Ureter (tissue), 1 donor: ENCODE measurements around the gene CASZ1. TPM values are rescaled to one million over a fixed set of nuclear protein-coding genes. Genes with fewer than 3 reads are reported as not detected.

Experiments used
- DNase-seq: peaks from one replicate; pipeline ENCODE4 v3.0.0-alpha.2; 2020; ENCODE audit warnings: low spot score
- total RNA-seq: library from RNA; stranded (reverse); gene quantifications from one replicate; pipeline ENCODE4 v1.2.4, GENCODE V29; 2023
- donor health status: DM: yes; HTN: yes; CAD: no.

Gene CASZ1
- total RNA-seq, 1 donor from 2014 or later, result 76.8 TPM

DNA sequence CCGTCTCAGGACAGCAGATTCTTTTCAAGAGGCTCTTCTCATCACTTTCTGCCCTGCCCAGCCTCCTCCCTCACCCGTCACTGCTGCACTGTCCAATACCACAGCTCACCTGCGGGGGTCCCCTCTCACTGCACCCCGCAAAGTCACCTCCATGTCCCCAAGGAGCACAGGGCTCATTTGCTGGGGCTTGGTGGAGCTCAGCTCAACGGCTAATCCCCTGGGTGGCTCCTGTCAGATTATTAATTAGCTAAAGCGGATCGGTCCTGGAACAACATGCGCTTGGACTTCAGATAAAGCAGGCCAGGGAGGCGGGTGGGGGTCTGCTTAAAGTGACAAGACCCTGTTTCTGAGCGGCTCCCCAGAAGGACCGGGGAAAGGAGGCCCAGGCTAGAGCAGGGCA is 43.1 kb downstream of the CASZ1 start:
- no peak for DNase-seq

DNA sequence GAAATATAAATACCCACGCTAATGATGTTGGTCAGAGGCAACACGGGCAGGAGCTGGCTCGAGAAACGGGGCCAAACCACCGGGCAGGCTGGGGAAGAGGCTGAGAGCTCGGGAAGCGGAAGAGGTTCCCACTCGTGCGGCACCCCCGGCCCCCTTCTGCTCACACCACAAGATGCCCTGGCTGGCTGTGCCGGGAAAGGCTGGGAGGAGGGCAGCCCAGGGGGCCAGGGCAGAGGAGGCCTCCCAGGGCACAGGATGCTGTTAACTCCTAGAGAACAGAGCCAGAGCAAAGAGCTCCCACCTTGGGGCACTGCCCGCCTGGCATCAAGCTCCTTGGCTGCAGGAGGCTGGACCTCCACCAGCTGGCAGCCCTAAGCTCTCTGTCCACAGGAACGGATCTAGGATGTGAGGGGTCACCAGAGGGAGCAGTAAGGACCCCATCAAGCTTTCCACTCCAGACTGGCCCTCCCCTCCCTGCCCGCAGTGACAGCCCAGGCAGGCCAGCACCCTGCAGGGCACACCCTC is 44.8 kb downstream of the CASZ1 start:
- DNase-seq, result no peak

DNA sequence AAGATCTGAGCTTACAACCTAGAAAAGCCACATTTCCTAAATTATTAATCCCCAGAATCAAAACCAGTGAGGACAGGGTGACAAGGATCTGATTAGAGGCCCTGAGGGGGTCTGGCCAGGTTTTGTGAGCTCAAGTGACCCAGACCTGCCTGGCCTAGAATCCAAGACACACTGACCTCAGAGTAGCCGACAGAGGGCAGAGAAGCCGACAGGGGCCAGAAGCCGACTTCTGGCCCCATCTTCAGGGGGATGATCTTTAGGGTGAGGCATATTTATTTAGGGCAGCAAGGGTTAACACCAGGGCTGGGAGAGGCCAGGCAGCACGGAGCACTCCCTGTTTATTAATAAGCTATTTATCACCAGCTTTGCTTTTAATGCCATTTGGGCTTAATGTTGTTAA is 45.3 kb downstream of the CASZ1 start:
- no peak for DNase-seq

DNA sequence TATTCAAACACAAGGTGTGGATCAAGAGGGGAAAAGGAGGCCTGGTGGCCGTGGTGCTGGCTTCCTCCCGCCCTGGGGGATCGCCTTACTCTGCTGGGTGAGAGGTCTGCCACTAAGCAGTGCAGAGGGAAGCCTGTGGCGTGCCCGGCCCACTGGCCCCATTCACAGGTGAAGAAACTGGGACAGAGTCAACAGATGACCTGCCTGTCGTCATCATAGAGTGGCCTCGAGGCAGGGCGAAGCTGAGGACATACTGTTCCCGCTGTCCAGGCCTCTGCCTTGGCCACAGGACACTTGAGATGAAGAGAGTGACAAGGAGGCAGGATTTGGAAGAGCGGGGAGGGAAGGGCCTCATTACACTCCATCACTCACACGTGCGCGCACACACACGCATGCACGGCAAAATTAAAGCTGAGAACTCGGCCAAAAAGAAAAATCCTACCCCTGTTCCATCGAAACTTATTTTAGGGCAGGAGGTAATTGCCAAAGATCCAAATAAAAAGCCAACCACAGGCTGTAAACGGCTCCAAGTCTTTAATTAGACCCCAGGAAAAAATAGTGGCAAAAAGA is 50.5 kb downstream of the CASZ1 start:
- DNase-seq, result no peak

DNA sequence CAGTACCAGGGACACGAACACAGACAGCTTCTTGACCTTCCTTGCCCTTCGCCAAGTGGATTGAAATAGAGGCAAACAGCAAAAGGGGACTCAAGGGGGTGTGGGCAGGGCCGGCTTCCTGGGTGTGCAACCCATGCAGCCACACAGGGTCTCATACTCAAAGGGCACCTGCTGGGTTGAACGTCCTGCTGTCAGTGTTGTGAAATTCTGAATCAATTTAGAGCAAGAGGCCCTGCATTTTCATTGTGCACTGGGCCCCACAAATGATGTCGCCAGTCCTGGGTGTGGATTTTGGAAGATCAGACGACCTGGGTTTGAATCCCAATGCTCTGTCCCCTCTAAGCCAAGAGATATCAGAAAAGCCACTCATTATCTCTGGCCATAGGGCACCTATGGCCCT is 51.1 kb downstream of the CASZ1 start:
- no peak for DNase-seq

DNA sequence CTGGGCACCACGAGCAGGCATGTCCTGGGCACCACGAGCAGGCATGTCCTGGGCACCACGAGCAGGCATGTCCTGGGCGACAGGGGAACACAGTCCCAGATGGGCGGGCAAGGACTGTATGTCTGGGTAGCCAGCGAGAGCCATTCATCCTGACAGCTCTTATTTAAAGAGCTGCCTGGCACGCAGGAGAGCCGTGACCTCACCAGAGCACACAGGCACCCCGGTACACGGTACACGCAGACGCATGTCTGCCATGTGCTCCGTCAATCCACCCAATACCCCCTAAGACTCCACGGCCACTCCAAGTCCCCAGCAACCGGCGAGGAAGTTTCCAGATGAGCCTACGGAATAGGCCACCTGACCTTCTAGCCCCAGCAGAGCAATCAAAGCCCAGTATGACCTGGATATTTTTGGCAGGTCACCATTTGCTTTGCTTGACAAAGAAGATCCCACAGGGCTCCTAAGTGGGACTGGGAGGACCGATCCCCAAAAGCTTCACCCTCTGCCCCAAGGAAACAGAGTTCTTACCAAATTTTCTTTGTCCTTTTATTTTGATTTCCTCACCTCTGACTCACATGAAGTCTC is 51.7 kb downstream of the CASZ1 start:
- no peak for DNase-seq

DNA sequence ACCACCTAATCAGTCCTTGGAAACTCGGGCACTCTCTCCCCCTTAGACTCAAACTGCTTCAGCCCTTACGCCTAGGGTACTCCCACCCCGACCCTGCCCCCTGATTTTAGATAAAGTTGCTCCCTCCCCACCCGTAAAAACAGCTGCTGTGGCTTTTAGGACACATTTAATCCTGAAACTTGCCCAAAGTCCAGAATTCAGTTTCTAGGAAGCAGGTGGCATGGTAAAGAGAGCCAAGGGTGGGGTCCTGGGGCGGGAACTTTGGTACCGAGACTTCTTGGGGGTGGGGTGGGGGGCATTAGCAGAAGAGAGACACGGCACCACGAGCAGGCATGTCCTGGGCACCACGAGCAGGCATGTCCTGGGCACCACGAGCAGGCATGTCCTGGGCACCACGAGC is 52.4 kb downstream of the CASZ1 start:
- no peak for DNase-seq

DNA sequence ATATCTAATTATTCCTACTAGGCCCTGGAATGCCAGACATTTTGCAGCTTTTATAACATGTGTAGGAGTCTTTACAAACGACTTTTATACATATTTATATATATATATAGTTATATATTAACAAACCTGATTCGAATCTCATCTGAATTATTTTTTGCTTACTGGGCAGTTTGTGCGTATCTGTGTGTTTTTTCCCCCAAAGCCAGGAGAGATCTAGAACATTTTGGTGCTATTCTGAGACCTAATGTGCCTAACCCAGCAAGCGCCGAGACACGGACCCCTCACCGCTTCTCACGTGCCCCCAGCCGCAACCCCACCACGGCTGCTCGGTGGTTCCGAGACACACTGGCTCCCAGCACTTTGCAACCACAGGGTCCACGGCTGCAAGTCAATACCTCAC is 54.8 kb downstream of the CASZ1 start:
- no peak for DNase-seq

DNA sequence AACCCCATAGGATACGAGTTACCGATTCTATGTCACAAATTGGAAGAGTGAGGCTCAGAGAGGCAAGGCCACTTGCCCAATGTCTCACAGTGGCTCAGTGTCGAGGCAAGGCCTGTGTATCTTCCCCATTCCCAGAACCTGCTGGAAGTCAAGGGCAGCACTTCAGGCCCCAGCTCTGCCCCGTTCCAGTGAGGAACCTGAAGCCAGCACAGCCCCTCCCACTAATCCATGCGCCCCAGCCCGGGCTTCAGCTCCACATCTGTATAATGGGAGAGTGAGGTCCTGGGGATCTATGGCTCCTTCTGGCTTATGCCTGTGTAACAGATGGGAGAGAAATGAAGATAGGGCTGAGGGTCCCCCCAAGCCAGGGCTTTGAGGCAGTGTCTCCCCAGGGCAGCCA is 56.3 kb downstream of the CASZ1 start:
- DNase-seq, result no peak

DNA sequence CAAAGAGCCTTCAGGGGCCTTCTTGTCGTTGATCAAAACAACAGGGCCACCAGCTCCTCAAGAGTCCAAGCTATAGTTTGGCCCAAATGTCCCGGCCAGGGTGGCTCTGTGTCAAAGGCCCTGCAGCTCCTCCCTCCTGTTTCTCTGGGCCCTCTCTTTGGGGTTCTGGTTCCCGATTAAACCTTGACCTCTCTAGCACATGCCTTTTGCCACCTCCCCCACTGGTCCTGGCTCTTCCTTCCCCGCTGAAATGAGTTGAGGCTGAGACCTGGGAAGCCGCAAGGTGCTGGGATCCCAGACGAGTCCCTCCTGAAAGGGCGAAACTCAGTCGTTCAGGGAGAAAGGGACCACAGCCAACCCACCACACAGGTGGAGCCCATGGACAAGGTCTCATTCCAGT is 56.9 kb downstream of the CASZ1 start:
- DNase-seq, result no peak

DNA sequence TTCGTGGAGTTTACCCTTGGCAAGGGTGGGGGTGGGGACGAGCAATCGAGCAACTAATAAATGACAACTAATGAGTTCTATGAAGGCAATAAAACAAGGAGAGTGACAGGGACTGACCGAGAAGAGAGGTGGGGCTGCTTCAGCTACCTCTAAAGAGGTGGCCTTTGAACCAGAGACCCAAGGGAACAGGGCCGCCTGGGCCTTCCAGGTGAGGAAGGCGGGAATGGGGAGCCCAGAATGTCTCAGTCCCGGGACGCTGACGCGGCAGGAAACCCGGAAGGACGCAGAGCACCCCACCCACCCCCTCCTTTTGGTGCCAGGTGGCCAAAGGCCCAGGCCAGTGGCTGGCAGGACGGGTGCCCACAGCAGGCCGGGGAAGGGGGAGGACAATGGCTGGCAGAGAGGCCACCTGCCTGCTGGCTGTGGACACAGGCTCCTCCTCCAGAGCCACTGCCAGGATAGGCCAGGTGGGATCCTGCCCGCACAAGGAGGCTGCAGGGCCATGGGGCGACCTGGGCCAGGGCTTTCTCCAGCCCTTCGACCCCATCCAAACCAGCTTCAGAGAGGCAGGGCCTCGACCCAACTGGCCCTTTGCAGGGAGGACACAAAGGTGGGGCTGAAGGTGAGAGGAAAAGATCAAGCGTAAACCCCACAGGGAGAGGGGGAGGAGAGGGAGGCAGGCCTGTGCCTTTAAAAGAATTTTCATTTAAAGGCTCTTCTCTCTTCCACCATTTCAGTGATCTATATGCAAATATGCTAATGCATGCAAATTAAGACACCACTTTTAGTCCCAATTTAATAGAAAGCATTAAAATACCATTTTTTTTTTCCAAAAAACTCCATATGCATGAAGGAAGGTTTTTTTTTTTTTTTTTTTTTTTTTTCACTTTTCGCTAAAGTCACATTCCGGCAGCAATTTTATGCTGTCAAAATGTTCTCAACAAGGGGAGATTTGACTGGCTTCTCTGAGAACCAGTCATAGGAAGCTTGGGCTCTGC is 58.1 kb downstream of the CASZ1 start:
- DNase-seq, result no peak

DNA sequence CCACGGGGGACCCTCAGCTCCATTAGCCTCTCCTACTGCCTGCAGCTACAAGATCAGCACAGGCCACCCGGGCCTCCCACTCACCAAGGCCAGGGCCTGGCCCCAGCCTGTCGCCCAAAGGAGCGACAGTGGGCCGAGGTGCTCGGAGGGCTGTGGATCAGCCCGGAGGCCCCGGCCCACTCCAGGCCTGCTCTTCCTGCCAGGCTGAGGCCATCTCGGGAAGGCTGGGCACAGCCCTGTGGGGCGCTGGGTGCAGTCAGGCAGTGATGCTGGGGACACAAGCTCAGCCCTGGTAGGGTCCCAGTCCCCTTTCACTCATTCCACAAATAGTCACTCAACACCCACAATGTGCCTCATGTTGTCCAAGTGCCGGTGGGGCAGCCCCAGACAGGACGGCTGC is 58.8 kb downstream of the CASZ1 start:
- no peak for DNase-seq

DNA sequence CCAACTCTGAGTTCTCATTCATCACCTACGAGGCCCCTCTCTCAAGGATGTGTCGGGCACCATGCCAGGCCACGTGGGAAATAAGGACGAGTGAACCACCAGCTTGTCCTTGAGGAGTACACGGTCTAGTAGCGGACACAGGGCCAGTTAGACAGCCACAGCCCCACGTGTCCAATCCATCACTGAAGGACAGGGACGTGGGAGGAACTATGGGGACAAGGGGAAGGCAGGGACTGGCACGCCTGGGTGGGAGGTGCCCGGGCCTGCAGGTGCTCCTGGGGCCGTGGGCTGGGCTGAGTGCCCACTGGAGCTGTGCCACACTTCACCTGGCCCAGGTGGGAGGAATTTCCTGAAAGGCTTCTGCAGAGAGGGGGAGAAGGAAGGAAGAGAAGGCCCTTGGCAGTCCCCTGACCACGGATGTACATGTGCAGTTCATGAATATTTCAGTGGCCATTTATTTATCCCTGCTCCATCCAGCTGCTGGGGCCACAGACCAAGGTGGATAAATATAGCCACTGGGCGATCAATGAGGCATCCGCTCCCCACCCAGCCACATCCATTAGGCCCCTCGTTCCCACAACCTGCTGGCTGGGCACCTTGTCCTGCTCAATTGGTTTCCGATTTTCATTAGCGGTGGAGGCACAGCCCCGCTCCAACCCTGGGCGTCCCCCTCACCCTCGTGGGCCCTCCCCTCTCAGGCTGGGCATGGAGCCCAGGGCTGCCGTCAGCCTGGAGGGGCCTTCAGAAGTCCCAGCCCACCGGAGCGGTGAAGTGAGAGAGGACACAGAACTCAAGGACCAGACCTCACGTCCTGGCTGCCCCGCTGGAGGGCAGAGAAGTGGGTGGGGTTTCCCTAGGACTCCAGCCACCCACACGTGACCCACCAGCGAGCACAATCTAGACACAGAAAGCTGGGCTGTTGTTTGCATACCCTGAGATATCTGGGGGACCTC is 59.5 kb downstream of the CASZ1 start:
- peak; percentile 73 for DNase-seq

DNA sequence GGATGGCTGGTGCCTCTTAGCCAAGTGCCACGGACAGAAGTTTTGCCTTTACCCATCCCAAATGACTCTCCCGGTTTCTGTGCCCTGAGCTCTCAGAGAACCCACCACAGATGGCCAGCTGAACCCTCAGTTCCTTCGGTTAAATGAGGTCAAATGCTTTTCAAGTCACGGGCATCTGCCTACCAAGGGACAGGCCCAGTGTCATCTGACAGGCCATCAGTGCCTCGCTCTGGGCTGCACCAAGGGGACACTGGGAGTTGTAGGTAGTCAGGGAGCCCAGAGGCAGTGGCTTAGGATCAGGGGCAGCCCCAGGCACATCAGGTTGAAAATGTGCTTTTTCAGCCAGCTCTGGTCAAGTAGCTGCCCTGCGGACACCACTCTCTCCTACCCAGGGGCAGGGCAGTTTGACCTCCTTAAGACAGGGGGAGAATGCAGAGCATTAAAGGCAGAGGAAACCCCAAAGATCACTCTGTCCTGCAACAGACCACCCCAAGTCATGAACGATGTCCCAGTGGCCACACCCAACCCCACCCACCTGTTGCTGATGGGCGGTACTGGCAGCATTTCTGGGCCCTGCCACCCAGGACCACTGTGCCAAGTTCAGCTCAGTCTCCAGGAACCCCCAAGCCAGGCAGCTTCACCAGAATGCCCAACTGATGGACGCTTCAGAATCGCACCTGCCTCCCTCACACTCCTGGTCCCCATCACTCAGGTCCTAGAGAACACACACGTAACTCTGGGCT is 60.7 kb downstream of the CASZ1 start:
- no peak for DNase-seq

DNA sequence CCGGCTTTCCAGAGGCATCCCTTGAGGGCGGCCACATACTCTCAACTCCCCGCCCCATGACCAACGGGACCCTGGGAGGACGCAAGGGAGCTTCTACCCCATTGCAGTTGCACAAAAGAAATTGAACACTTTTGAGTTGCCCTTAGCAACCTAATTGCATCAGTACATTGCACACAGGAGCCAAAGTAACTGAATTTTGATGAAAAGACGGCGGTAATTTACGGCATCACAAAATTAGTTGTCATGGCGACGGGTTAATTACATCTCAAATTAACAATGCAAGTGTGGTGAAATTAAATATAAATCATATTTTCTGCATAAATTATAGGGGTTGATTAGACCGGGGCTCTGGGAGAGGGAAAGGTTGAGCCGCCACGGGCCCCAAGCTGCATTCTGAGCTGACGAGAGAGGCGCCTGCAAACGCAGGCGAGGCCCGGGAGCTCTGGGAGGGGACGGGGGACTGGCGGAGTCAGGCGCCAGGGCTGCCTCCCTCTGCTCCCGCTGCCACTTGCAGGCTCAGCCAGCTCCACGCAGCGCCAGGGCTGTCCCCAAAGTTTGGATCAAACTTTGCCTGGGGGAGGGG is 61.4 kb downstream of the CASZ1 start:
- DNase-seq, result no peak

DNA sequence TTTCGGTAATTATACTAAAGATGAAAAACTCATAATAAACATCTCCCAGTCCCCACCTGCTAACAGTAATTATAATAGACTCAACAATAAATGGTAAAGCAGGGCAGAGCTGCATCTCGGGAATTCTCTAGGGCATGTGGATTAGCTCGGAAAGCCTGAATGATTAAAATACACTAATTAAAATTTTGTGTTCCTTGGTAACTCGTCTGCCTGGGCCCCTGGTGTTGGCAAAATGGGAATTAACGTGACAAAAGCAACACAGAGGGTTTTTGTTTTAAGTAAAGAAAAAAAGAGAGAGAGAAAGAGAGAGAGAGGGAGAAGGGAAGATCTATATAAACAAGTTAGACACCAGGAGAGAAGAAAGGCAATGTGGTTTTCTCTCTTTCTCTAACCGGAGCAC is 62.1 kb downstream of the CASZ1 start:
- no peak for DNase-seq

DNA sequence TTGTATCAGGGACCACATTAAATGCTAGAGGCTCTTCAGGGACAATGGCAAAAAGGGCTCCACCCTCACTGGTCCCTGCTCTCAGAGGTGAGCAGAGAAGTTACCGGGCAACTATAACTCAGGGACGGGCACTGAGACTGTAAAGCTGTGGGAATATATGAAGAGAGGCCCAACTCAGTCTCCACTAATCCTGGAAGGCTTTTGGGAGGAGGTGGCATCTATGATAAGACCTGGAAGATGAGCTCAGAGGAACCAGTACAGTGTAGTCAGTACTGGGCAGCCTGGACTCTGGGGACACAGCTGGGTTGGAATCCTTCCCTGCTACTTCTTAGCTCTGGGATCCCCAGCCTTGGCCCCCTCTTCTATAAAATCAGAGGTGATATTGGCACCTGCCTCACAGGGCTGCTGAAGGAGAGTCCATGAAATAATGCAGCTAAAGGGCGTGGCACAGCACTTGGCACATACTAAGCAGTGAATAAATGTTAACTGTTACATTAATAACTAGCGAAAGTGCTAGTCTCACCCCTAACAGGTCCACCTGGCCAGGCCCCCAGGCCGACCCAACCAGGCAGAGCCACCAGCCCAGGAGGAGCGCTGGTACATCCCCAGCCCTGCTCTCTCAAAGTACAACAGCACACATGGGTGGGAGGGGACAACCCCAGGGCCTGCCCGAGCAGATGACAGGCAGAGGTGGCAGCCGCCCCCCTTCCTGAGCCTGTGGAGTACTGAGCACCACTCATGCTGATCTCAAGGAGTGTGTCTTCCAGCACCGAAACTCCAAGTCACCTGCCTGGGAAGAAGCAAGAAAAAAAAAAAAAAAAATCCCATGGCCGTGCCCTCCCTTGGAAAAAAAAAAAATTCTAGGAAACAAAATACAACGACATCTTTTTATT is 62.7 kb downstream of the CASZ1 start:
- no peak for DNase-seq

DNA sequence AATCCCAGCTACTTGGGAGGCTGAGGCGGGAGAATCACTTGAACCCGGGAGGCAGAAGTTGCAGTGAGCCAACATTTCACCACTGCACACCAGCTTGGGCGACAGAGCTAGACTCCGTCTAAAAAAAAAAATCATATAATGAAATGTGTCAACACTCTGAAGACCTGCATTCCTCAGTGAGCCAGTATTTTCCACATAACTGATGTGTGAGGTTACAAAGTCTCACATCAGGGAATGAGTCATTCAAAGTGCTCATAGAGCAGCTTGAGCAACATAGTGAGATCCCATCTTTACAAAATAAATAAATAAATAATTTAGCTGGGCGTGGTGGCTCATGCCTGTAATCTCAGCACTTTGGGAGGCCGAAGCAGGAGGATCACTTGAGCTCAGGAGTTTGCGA is 65.5 kb downstream of the CASZ1 start:
- DNase-seq, result no peak

DNA sequence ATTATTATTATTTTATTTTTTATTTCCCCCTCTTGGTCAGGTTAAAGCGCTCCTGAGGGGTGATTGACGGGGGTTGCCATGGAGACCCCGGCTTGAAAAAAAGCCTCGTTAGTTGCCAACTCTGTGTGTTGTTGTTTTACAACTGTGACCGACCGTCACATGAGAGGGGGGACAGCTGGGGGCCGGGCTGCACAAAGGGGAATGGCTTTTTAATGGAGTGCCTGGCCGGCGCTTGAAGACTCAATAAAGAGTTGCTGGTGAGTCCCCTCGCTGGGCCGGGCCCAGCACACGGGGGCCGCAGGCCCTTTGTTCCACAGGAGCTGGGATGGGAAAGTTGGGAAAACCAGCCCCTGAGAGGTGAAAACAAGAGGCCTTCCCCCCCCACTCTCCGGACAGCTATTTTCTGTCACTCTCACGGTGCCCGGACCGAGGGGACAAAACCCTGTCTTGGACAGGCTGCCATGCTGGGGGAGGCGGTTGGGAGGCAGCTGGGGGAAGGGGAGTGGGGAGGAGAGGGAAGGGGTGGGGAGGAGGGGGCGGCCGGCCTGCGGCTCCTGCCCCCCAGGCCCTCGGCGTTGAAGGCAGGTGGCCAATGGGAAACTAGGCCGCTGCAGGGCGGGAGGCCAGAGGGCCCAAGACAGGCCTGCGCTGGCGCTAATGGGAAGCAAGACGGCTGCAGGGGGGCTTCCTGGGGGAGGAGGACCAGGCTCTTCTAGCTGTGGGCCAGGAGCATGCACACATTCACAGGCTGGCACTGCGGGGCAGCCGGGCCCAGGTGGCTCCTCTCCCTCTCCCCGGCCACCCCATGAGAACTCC is 67.6 kb downstream of the CASZ1 start:
- no peak for DNase-seq
